GM10248 (cell line): ENCODE measurements around the gene CXCR5.

Experiments used
- CTCF ChIA-PET: fragments of 300-600 bp; sonication (Branson Sonifier 250); formaldehyde crosslinking; extraction: SDS; loops from one replicate; lab custom pipeline; 2021; ENCODE audit warnings: antibody characterized with exemption; lab: Yijun Ruan, JAX
- POLR2A ChIA-PET: fragments of 350-650 bp; sonication (Branson Sonifier 250); formaldehyde crosslinking; extraction: SDS; loops from one replicate; lab custom pipeline; 2020; ENCODE audit warnings: antibody characterized with exemption; lab: Yijun Ruan, JAX
- DNase-seq: peaks from one replicate; pipeline ENCODE4 v3.0.0; 2012; ENCODE audit errors: extremely low spot score
- CTCF ChIP-seq: IDR thresholded peaks from 2 replicates; pipeline ENCODE4 v1.5.1; 2012; ENCODE audit warnings: mild to moderate bottlenecking, low read depth; ENCODE audit errors: extremely low read depth, missing control alignments, control extremely low read depth

CXCR5 gene

GRCh38 chr11:118902336-118903203 lies 18.9 kb downstream of the CXCR5 start:
- ChIA-PET POLR2A (no interaction called here), CTCF (interaction anchor here (1.1 to 4.4 kb wide), 6 partner anchors 8 to 59 kb away, joined by 3 to 26 read pairs (median 3); partner anchors contain the start of gene BCL9L)
- TF ChIP-seq CTCF = no peak
- DNase-seq = no peak

- ChIA-PET CTCF (interaction anchor here (1.1 to 4.4 kb wide), 6 partner anchors 9 to 58 kb away, joined by 3 to 26 read pairs (median 3); partner anchors contain the start of gene BCL9L), POLR2A (no interaction called here)
- no peak for TF ChIP-seq CTCF
- no peak for DNase-seq
Measured at GRCh38 chr11:118903204-118904015, 19.7 kb downstream of the CXCR5 start.

- peak; percentile 97 for TF ChIP-seq CTCF
- peak; percentile 88 for DNase-seq
- CTCF ChIA-PET = interaction anchor here (0.7 to 8.7 kb wide), 14 partner anchors 8 to 211 kb away, joined by 3 to 53 read pairs (median 4); partner anchors contain the start of genes BCL9L and UPK2
- POLR2A ChIA-PET = interaction anchor here (0.5 kb wide), 1 partner anchor 29 kb away, joined by 3 read pairs; no protein-coding TSS in a partner anchor
Measured at GRCh38 chr11:118907051-118908042, 23.7 kb downstream of the CXCR5 start.

- no peak for TF ChIP-seq CTCF
- DNase-seq = no peak
Measured at GRCh38 chr11:118908264-118908663, 24.6 kb downstream of the CXCR5 start.

GRCh38 chr11:118908901-118909618 lies 25.4 kb downstream of the CXCR5 start:
- POLR2A ChIA-PET = interaction anchor here (0.7 kb wide), 1 partner anchor 135 kb away, joined by 3 read pairs; no protein-coding TSS in a partner anchor
- no peak for TF ChIP-seq CTCF
- DNase-seq = no peak
- CTCF ChIA-PET = interaction anchor here (1.0 to 8.7 kb wide), 11 partner anchors 8 to 221 kb away, joined by 3 to 53 read pairs (median 4); partner anchors contain the start of genes BCL9L, CXCR5, DDX6 and UPK2

More at GRCh38 chr11:118908264-118908663, 24.6 kb downstream of the CXCR5 start:
- ChIA-PET CTCF (interaction anchor here (0.9 to 8.7 kb wide), 12 partner anchors 8 to 117 kb away, joined by 3 to 53 read pairs (median 4); partner anchors contain the start of genes BCL9L, CXCR5, DDX6 and UPK2), POLR2A (interaction anchor here (0.5 to 0.7 kb wide), 2 partner anchors 30 to 136 kb away, joined by 3 read pairs; no protein-coding TSS in a partner anchor)
